K562 (cell line): Measurements from ENCODE around the gene ZBTB20. TPM values are rescaled to one million over a fixed set of nuclear protein-coding genes. Genes with fewer than 3 reads are reported as not detected.

Experiments
- ATAC-seq: fragments of 200-7000 bp; cut with Tn5 transposase; 3 replicates; pipeline ENCODE4 v1.9.1; 2020; ENCODE audit warnings: moderate library complexity
- BruUV-seq: library from RNA; stranded (reverse); fragments of 400-500 nt; replicated peaks from 2 replicates; lab custom pipeline; 2021; lab: Mats Ljungman, UMichigan
- CTCF ChIA-PET: fragments of 300-600 bp; formaldehyde crosslinking; extraction: SDS; loops from one replicate; lab custom pipeline; 2021; ENCODE audit warnings: low intra/inter-chr PET ratio; lab: Yijun Ruan, JAX
- POLR2A ChIA-PET: fragments of 300-600, 350-650 bp; sonication (Branson Sonifier 250); formaldehyde crosslinking; extraction: SDS; loops from one replicate; lab custom pipeline; 2021; ENCODE audit warnings: antibody characterized with exemption, inconsistent platforms; lab: Yijun Ruan, JAX
- DNase-seq, 4 experiments: peaks; one replicate each; pipeline versions ENCODE4 v3.0.0 to v3.0.0-alpha.2; 2011 to 2018; ENCODE audit warnings: low spot score in 3 of 4, mixed read lengths in 3 of 4; ENCODE audit errors: extremely low read depth in 1 of 4
- FAIRE-seq: peaks from 2 replicates; lab custom pipeline; 2011; peaks lifted over from hg19 to GRCh38; lab: Jason Lieb, UNC
- H2AFZ ChIP-seq: 2 replicates; pipeline ENCODE4 v1.6.0; 2011; ENCODE audit warnings: low read depth, low read length, control low read depth, inconsistent platforms
- H3K27ac ChIP-seq: fragments of 200-600 bp; 3 replicates; pipeline ENCODE4 v1.8.0; 2011; ENCODE audit warnings: low read depth, mild to moderate bottlenecking, control low read depth, inconsistent platforms, low read length, moderate library complexity, mixed read lengths; ENCODE audit errors: extremely low read depth
- H3K27me3 ChIP-seq, 2 experiments: fragments of 300-600 bp in 1 of 2; 2 replicates in 1 of 2; 3 replicates in 1 of 2; pipeline versions ENCODE4 v1.6.0 to v1.8.0; 2011; ENCODE audit warnings: inconsistent platforms in 2 of 2, low read length in 2 of 2, mild to moderate bottlenecking in 1 of 2, mixed read lengths in 1 of 2, moderate library complexity in 1 of 2; ENCODE audit not compliant: control insufficient read depth in 2 of 2, insufficient read depth in 2 of 2
- H3K36me3 ChIP-seq: fragments of 300-600 bp; 3 replicates; pipeline ENCODE4 v1.8.0; 2011; ENCODE audit warnings: mild to moderate bottlenecking, low read length, inconsistent platforms; ENCODE audit not compliant: control insufficient read depth, insufficient read depth
- H3K4me1 ChIP-seq, 2 experiments: fragments of 200-600 bp in 1 of 2; replicated peaks in 1 of 2; 2 replicates in 1 of 2; 3 replicates in 1 of 2; pipeline versions ENCODE4 v1.5.1 to v1.8.0; 2011; ENCODE audit warnings: inconsistent platforms in 2 of 2, low read length in 2 of 2, mild to moderate bottlenecking in 1 of 2, mixed read lengths in 1 of 2, moderate library complexity in 1 of 2; ENCODE audit not compliant: control insufficient read depth in 2 of 2, insufficient read depth in 2 of 2
- H3K4me2 ChIP-seq: 2 replicates; pipeline ENCODE4 v1.6.1; 2011; ENCODE audit warnings: low read length, control low read depth, inconsistent platforms, mixed read lengths; ENCODE audit not compliant: insufficient read depth
- H3K4me3 ChIP-seq: fragments of 200-600 bp; sonication (generic), shearing (Covaris generic); 2 replicates; pipeline ENCODE4 v1.5.1; 2016; ENCODE audit warnings: control low read depth, inconsistent platforms
- H3K79me2 ChIP-seq: fragments of 200-600 bp; 3 replicates; pipeline ENCODE4 v1.8.0; 2011; ENCODE audit warnings: low read length, inconsistent platforms; ENCODE audit not compliant: control insufficient read depth, insufficient read depth
- H3K9ac ChIP-seq, 2 experiments: 2 replicates each; pipeline versions ENCODE4 v1.6.0 to v1.6.1; 2011; ENCODE audit warnings: low read depth in 2 of 2, low read length in 2 of 2, control low read depth in 1 of 2, inconsistent platforms in 1 of 2, mild to moderate bottlenecking in 1 of 2, mixed read lengths in 1 of 2; ENCODE audit not compliant: insufficient read depth in 1 of 2
- H3K9me1 ChIP-seq: one replicate; pipeline ENCODE4 v1.6.0; 2011; ENCODE audit warnings: inconsistent platforms, mild to moderate bottlenecking, low read length, moderate library complexity; ENCODE audit not compliant: control insufficient read depth, insufficient read depth
- H3K9me3 ChIP-seq: replicated peaks from 2 replicates; pipeline ENCODE4 v1.5.1; 2011; ENCODE audit warnings: low read depth, low read length, inconsistent platforms; ENCODE audit not compliant: control insufficient read depth, insufficient read depth
- H4K20me1 ChIP-seq: replicated peaks from 2 replicates; pipeline ENCODE4 v1.6.1; 2011; ENCODE audit warnings: low read length, inconsistent platforms, mixed read lengths; ENCODE audit not compliant: control insufficient read depth, insufficient read depth
- DACH1 ChIP-seq: fragments of 450-650 bp; IDR thresholded peaks from 2 replicates; pipeline ENCODE4 v1.6.1; 2018; ENCODE audit not compliant: partially characterized antibody
- EWSR1 ChIP-seq: fragments of 450-650 bp; IDR thresholded peaks from 2 replicates; pipeline ENCODE4 v1.6.1; 2018; ENCODE audit warnings: borderline replicate concordance, mild to moderate bottlenecking, low read depth, moderate library complexity; ENCODE audit not compliant: partially characterized antibody
- HEY1 ChIP-seq: fragments of 250-450 bp; sonication (Bioruptor Pico); IDR thresholded peaks from 2 replicates; pipeline ENCODE4 v1.5.0; 2020; ENCODE audit warnings: mild to moderate bottlenecking, moderate library complexity, borderline replicate concordance
- HIVEP1 ChIP-seq: fragments of 250-450 bp; sonication (Bioruptor Pico); IDR thresholded peaks from 2 replicates; pipeline ENCODE4 v1.4.0; 2020; ENCODE audit warnings: mild to moderate bottlenecking
- KDM1A ChIP-seq, 2 experiments: fragments of 450-650 bp; IDR thresholded peaks; 2 replicates each; pipeline ENCODE4 v1.6.1; 2016; ENCODE audit warnings: mild to moderate bottlenecking in 2 of 2
- PRPF4 ChIP-seq: fragments of 200-400 bp; formaldehyde crosslinking; IDR thresholded peaks from one replicate; pipeline ENCODE4 v1.6.1; 2017; ENCODE audit warnings: low read length, low read depth, mild to moderate bottlenecking; ENCODE audit not compliant: insufficient read depth, poor library complexity, severe bottlenecking
- SNRNP70 ChIP-seq: fragments of 200-400 bp; formaldehyde crosslinking; optimal IDR thresholded peaks from 2 replicates; pipeline ENCODE3; 2017; ENCODE audit warnings: low read depth, low read length
- THRAP3 ChIP-seq: fragments of 450-650 bp; IDR thresholded peaks from 2 replicates; pipeline ENCODE4 v1.6.1; 2016; ENCODE audit warnings: mild to moderate bottlenecking, inconsistent platforms, borderline replicate concordance
- ZNF778 ChIP-seq: fragments of 450-650 bp; formaldehyde crosslinking; IDR thresholded peaks from 2 replicates; pipeline ENCODE4 v1.4.0; 2020; ENCODE audit warnings: mild to moderate bottlenecking, moderate library complexity
- WGBS: fragments of 100-300 bp; shearing (Covaris generic); methylation state at CpG from one replicate; pipeline ENCODE4 v1.1.6; 2016; ENCODE audit warnings: low coverage, mixed read lengths; ENCODE audit not compliant: insufficient coverage; ENCODE audit errors: missing lambda C conversion rate; 5-methylcytosine and 5-hydroxymethylcytosine counted together
- in situ Hi-C: fragments of 300-500 bp; cut with MboI; formaldehyde crosslinking; loops from 4 replicates; pipeline ENCODE4 v1.15.0; 2018; ENCODE audit warnings: inconsistent platforms, mixed read lengths
- intact Hi-C: fragments of 100-400 bp; cut with micrococcal nuclease; formaldehyde crosslinking; loops from 2 replicates; pipeline ENCODE4 v1.14.2; 2022
- polyA plus RNA-seq, 8 experiments: library from polyadenylated mRNA; depleted of rRNA in 4 of 8; stranded (reverse) in 5 of 8; unstranded in 3 of 8; fragments of >200 nt; fragmentation: Nextera tagmentation in 2 of 8; fragmentation: Illumina TruSeq in 1 of 8; extraction: Ambion mirVana in 2 of 8; extraction: Trizol in 1 of 8; gene quantifications; 2 replicates each; pipeline versions ENCODE4 v1.2.1 to v1.2.3, GENCODE V29; 2011 to 2014; ENCODE audit warnings: inconsistent platforms in 1 of 8, missing spikeins in 1 of 8
- total RNA-seq, 7 experiments: library from RNA; depleted of rRNA in 6 of 7; stranded (reverse); fragments of >200 nt in 6 of 7; fragmentation: Illumina TruSeq in 2 of 7; extraction: Trizol in 2 of 7; gene quantifications; 2 replicates each; pipeline versions ENCODE4 v1.2.1 to v1.2.3, GENCODE V29; 2011 to 2021; ENCODE audit warnings: low replicate concordance in 1 of 7
- TF ChIP-seq, protein P1 (sequence below), 3 experiments: fragments of 200-800 bp in 1 of 3; sonication (Bioruptor generic) in 1 of 3; sonication (generic) in 1 of 3; formaldehyde crosslinking in 1 of 3; IDR thresholded peaks; 2 replicates each; pipeline versions ENCODE4 v1.6.1 to v1.8.0; 2016 to 2022; ENCODE audit warnings: mild to moderate bottlenecking in 2 of 3, missing compliant biosample characterization in 2 of 3, missing genetic modification characterization in 2 of 3, missing genetic modification reagents in 1 of 3
- TF ChIP-seq, protein P2 (sequence below): fragments of 450-650 bp; IDR thresholded peaks from 2 replicates; pipeline ENCODE4 v1.6.1; 2016; ENCODE audit warnings: low read depth, mild to moderate bottlenecking, moderate library complexity
- TF ChIP-seq, protein P3 (sequence below): fragments of 450-650 bp; formaldehyde crosslinking; IDR thresholded peaks from 2 replicates; pipeline ENCODE4 v1.4.0; 2020; ENCODE audit warnings: mild to moderate bottlenecking, moderate library complexity
- TF ChIP-seq, protein P4 (sequence below): fragments of 200-800 bp; sonication (Bioruptor generic); IDR thresholded peaks from 2 replicates; pipeline ENCODE4 v1.6.1; 2017; ENCODE audit warnings: missing genetic modification characterization, missing compliant biosample characterization
- TF ChIP-seq, protein P5 (sequence below): fragments of 450-650 bp; conservative IDR thresholded peaks from 2 replicates; pipeline ENCODE4 v1.6.1; 2016; ENCODE audit warnings: missing genetic modification characterization, low read depth, mild to moderate bottlenecking, control low read depth, missing compliant biosample characterization

Gene ZBTB20
- total and polyA plus RNA-seq, 9 of the 15 experiments (the other 6 are each of a cell fraction or from before 2014, with no cell fraction given), result 0.17 to 1.7 (median 0.45) TPM

DNA sequence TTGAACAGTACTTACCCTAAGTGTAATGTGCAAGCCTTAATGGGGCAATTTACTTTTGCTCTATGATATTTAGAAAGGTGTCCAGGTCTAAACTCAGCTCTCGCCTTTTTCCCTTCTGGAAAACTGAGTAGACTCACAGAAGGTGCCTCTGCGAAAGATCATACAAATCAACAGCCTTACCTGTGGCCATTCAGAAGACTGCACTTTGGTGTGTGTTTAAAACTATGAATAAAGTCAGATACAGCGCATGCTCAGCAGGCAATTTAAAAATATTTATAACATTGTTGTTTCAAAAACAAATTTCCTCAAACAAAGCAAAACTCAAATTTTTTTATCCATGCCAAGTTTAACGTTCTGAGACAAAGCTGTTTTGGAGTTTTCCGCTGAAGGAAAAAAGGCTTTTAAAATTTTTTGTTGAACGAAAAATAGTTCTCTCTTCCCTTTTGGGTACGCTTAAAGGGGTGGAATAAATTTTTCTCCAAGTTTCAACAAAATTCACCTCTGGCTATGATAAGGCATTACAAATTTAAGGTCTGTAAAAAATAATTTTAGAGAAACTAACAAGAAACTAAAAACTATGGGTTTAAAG, 697.0 kb downstream of the ZBTB20 start:
- CTCF ChIA-PET, result no interaction called here
- no peak overlapping the region for H3K4me2 ChIP-seq
- no TSS peak for BruUV-seq
- no peak for TF ChIP-seq SNRNP70
- no peak for TF ChIP-seq EWSR1
- TF ChIP-seq, protein P1, sequence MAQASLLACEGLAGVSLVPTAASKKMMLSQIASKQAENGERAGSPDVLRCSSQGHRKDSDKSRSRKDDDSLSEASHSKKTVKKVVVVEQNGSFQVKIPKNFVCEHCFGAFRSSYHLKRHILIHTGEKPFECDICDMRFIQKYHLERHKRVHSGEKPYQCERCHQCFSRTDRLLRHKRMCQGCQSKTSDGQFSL (CRISPR knock-in tag; IDR thresholded peaks at IDR 0.05), result no peak
- TF ChIP-seq, protein P1 (tag; IDR thresholded peaks at IDR 0.05), result no peak
- TF ChIP-seq, protein P2, sequence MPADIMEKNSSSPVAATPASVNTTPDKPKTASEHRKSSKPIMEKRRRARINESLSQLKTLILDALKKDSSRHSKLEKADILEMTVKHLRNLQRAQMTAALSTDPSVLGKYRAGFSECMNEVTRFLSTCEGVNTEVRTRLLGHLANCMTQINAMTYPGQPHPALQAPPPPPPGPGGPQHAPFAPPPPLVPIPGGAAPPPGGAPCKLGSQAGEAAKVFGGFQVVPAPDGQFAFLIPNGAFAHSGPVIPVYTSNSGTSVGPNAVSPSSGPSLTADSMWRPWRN, result no peak
- TF ChIP-seq, protein P3, sequence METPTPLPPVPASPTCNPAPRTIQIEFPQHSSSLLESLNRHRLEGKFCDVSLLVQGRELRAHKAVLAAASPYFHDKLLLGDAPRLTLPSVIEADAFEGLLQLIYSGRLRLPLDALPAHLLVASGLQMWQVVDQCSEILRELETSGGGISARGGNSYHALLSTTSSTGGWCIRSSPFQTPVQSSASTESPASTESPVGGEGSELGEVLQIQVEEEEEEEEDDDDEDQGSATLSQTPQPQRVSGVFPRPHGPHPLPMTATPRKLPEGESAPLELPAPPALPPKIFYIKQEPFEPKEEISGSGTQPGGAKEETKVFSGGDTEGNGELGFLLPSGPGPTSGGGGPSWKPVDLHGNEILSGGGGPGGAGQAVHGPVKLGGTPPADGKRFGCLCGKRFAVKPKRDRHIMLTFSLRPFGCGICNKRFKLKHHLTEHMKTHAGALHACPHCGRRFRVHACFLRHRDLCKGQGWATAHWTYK (CRISPR knock-in tag), result no peak
- no peak for TF ChIP-seq HIVEP1 (CRISPR knock-in tag)
- TF ChIP-seq DACH1, result no peak
- TF ChIP-seq HEY1, result no peak
- no peak for TF ChIP-seq THRAP3
- no peak for TF ChIP-seq ZNF778 (CRISPR knock-in tag)
- TF ChIP-seq PRPF4, result no peak
- TF ChIP-seq, protein P4, sequence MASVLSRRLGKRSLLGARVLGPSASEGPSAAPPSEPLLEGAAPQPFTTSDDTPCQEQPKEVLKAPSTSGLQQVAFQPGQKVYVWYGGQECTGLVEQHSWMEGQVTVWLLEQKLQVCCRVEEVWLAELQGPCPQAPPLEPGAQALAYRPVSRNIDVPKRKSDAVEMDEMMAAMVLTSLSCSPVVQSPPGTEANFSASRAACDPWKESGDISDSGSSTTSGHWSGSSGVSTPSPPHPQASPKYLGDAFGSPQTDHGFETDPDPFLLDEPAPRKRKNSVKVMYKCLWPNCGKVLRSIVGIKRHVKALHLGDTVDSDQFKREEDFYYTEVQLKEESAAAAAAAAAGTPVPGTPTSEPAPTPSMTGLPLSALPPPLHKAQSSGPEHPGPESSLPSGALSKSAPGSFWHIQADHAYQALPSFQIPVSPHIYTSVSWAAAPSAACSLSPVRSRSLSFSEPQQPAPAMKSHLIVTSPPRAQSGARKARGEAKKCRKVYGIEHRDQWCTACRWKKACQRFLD, result no peak
- TF ChIP-seq KDM1A (IDR thresholded peaks at IDR 0.05), result no peak
- TF ChIP-seq, protein P5, sequence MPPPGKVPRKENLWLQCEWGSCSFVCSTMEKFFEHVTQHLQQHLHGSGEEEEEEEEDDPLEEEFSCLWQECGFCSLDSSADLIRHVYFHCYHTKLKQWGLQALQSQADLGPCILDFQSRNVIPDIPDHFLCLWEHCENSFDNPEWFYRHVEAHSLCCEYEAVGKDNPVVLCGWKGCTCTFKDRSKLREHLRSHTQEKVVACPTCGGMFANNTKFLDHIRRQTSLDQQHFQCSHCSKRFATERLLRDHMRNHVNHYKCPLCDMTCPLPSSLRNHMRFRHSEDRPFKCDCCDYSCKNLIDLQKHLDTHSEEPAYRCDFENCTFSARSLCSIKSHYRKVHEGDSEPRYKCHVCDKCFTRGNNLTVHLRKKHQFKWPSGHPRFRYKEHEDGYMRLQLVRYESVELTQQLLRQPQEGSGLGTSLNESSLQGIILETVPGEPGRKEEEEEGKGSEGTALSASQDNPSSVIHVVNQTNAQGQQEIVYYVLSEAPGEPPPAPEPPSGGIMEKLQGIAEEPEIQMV (tag), result no peak

More for the DNA sequence above, 697.0 kb downstream of the ZBTB20 start:
- 6% methylated on average over 7 of the region's 7 CpGs for WGBS
- Histone ChIP-seq H3K4me1 (no peaks in the 10 kb centered on the region), H3K27me3 (no peaks in the 10 kb centered on the region), H4K20me1 (no peaks in the 10 kb centered on the region), H3K36me3 (no peaks in the 10 kb centered on the region), H3K9me1 (no peaks in the 10 kb centered on the region), H3K79me2 (no peaks in the 10 kb centered on the region), H3K4me3 (no peak overlapping the region), H3K9ac (no peak overlapping the region), H3K9me3 (no peaks in the 10 kb centered on the region), H2AFZ (no peak overlapping the region), H3K27ac (no peak overlapping the region)
- FAIRE-seq (no peak), ATAC-seq (no peak), DNase-seq (no peak)
- intact Hi-C loops, result no loop called here
- POLR2A ChIA-PET, result interaction anchor here (0.7 kb wide), 1 partner anchor 700 kb away, joined by 3 read pairs; no protein-coding TSS in a partner anchor
- in situ Hi-C loops, result no loop called here
